ENCODE data around the gene ANK3.

ANK3 gene

DNA sequence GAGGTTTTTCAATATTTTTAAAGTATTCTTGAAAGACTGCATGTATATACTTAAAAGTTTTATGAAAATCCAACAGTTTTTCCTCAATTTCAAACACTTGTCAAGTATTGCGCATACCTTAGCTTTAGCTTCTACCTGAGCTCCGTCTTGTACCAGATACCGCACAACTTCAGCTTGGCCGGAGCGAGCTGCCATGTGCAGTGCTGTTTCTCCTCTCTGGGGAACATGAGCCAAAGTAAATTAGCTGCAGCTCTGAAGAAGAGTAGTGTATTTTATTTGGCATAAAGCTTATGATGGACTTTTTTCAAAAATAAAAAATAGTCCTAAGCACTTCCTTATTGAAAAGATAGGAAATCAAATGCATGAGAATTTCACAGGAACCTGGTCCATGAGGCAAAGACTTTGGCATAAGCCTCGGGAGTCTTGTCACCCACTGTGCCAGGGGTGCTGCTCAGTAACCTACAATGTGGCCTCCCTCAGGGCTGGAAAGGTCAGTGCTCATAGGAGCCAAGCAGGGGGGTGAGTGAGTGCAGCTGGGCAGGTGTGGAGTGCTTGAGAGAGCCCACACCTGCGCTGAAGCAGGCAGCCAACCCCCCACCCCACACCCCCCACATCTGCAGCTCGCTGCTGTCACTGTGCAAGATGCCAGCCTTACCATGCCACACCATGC lies 189.5 kb downstream of the ANK3 start:
- DNase-seq (ENCODE audit: low read depth in 2 of 2) = no peak
- no peak overlapping the region for H3K4me3 ChIP-seq (replicated peaks in 1 of 2; ENCODE audit: low read depth in 2 of 2, low read length in 2 of 2)
- TF ChIP-seq, protein P1, sequence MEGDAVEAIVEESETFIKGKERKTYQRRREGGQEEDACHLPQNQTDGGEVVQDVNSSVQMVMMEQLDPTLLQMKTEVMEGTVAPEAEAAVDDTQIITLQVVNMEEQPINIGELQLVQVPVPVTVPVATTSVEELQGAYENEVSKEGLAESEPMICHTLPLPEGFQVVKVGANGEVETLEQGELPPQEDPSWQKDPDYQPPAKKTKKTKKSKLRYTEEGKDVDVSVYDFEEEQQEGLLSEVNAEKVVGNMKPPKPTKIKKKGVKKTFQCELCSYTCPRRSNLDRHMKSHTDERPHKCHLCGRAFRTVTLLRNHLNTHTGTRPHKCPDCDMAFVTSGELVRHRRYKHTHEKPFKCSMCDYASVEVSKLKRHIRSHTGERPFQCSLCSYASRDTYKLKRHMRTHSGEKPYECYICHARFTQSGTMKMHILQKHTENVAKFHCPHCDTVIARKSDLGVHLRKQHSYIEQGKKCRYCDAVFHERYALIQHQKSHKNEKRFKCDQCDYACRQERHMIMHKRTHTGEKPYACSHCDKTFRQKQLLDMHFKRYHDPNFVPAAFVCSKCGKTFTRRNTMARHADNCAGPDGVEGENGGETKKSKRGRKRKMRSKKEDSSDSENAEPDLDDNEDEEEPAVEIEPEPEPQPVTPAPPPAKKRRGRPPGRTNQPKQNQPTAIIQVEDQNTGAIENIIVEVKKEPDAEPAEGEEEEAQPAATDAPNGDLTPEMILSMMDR (IDR thresholded peaks at IDR 0.05; ENCODE audit: low read depth, low read length) = no peak

DNA sequence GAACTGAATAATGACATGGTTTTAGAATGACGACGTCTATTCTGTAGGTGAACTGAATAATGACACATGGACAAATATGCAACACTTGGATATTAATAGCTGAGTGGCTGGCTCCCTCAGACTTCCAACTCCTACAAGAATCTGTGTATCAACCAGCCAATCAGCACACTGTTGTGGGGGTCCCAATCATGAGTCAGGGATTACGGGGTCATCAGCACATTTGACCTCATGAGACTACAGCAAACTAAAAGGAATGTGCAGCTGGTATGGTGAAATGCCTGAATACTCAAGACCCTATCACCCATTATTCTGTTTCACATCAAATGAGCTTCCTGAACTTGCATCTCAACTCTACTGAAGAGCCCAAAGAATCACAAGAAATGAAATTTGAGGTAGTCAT lies 192.5 kb downstream of the ANK3 start:
- TF ChIP-seq, protein P1 (IDR thresholded peaks at IDR 0.05; ENCODE audit: low read depth, low read length) = no peak
- DNase-seq (ENCODE audit: low read depth in 2 of 2) = no peak
- H3K4me3 ChIP-seq (replicated peaks in 1 of 2; ENCODE audit: low read depth in 2 of 2, low read length in 2 of 2) = no peak overlapping the region

DNA sequence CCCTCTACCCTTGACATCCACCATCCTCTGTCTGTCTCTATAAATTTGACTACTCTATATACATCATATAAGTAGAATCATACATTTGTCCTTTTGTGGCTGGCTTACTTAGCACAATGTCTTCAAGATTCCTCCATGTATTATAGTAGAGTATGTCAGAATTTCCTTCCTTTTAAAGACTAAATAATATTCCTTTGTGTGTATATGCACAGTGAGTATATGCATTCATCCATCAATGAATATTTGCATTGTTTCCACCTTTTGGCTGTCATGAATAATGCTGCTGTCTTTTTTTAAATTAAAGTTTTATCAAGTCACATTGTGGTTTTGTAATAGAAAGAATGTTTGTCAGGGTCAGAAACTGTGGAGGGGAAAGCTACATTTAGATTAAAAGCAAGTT lies 195.3 kb downstream of the ANK3 start:
- H3K4me3 ChIP-seq (replicated peaks in 1 of 2; ENCODE audit: low read depth in 2 of 2, low read length in 2 of 2) = no peak overlapping the region
- TF ChIP-seq, protein P1 (IDR thresholded peaks at IDR 0.05; ENCODE audit: low read depth, low read length) = no peak
- DNase-seq (ENCODE audit: low read depth in 2 of 2) = no peak

DNA sequence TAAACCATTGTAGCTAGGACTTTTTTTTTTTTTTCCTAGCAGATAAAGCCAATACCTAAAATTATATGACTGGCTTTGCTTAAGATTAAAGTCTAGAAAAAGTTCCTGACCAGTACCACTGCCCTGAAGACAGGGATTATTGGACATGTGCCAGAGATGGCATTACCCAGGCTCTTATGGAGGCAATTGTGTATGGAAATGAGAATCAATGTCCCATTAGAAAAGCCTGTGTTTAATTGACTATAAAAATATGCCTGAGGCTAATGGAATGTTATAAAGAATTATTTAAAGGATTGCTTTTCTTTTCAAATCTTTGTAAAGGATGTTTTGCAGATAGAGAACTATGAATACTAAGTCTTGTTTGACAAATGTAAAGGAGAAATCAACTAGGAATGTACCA lies 196.7 kb downstream of the ANK3 start:
- DNase-seq (ENCODE audit: low read depth in 2 of 2) = no peak
- H3K4me3 ChIP-seq (replicated peaks in 1 of 2; ENCODE audit: low read depth in 2 of 2, low read length in 2 of 2) = no peak overlapping the region
- TF ChIP-seq, protein P1 (IDR thresholded peaks at IDR 0.05; ENCODE audit: low read depth, low read length) = no peak

DNA sequence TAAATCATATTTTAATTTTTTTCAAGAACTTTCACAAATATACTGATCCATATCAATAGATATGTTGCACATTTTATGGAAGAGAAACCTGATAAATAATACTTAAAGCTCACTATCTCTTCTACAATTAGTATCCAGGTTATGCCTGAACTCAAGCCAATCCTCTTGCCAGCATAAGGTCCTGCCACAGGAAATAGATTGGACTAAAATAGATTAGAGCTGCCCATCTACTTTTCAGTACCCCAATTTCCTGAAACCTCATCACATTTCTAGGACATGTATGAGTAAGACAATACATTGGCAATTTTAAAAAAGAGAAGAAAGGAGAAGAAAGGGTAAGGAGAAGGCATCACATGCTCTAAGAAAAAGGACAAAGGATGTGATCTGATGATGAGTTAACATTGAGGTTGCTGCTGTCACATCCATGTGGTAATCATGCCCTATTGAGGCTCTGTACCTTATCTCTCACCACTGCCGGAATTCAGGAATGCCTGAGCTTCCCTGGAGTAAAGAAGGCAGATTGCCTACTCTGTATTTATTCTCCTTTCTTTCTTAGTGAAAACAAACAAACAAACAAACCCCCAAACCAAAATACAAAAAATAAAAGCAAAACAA lies 199.7 kb downstream of the ANK3 start:
- DNase-seq (ENCODE audit: low read depth in 2 of 2) = peak; percentile 17 to 22
- H3K4me3 ChIP-seq (replicated peaks in 1 of 2; ENCODE audit: low read depth in 2 of 2, low read length in 2 of 2) = no peak overlapping the region
- TF ChIP-seq, protein P1 (IDR thresholded peaks at IDR 0.05; ENCODE audit: low read depth, low read length) = no peak

DNA sequence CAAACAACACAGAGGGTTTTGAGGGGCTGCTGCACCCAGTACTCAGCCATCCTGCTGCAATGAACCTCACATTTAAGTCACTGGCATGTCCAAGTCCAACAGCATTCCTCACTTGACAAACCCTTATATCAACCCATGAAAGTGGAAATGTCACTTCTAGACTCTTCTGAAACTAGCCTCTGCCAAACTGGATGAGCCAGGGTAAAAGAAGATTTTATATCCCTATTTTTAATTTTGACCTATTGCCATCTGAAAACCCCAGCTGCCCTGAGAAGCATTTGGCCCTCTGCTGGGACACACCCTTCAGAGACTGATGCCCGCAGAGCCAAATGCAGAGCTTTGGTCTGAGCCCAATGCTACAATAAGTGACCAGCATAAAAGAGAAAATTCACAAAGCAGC lies 201.1 kb downstream of the ANK3 start:
- H3K4me3 ChIP-seq (replicated peaks in 1 of 2; ENCODE audit: low read depth in 2 of 2, low read length in 2 of 2) = no peak overlapping the region
- TF ChIP-seq, protein P1 (IDR thresholded peaks at IDR 0.05; ENCODE audit: low read depth, low read length) = no peak
- no peak for DNase-seq (ENCODE audit: low read depth in 2 of 2)
